ENCODE data around the gene GDPD5.
A peak's percentile ranks its signal among the peaks of the same experiment; 100 is the strongest.

GDPD5 gene

DNA sequence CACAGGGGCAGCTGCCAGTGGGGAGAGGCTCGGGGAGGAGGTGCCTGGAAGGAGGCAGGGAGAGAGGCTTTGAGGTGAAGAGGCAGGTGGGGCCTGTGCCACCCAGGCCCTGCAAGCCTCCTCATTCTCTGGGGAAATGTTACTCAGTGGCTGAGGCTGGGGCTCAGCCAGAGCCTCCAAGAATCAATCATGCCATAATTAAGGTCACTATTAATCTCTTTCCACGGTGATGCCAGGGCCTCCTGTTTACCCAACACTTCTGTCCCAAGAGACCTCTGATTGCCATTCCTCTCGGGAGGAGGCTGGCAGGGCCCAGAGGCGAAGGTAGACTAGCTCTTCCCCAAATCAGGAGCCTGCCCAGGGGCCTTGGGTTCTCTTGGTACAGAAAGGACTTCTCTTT is 38.4 kb downstream of the GDPD5 start:
- no peak for DNase-seq (ENCODE audit: low spot score)

DNA sequence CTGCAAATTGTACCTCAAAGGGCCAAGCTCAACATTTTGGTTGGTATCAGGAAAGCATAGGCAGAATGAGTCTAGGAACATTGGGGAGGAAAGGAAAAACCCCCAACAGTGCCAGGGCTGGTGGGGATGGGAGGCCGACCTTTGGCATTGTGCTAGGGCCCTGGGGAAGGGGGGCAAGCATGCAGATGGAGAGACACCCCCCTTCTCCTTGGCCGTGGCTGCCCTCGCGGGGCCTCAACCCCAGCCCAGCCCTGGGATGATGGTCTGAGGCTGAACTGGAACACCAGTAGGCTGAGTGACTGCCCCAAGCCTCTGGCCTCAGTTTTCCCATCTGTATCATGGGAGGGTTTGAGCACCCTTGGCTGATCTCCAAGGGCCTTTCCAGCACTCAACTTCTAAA is 40.0 kb downstream of the GDPD5 start:
- DNase-seq (ENCODE audit: low spot score), result no peak

GRCh38 chr11:75482931-75483469 is 42.7 kb downstream of the GDPD5 start:
- no peak for DNase-seq (ENCODE audit: low spot score)

DNA sequence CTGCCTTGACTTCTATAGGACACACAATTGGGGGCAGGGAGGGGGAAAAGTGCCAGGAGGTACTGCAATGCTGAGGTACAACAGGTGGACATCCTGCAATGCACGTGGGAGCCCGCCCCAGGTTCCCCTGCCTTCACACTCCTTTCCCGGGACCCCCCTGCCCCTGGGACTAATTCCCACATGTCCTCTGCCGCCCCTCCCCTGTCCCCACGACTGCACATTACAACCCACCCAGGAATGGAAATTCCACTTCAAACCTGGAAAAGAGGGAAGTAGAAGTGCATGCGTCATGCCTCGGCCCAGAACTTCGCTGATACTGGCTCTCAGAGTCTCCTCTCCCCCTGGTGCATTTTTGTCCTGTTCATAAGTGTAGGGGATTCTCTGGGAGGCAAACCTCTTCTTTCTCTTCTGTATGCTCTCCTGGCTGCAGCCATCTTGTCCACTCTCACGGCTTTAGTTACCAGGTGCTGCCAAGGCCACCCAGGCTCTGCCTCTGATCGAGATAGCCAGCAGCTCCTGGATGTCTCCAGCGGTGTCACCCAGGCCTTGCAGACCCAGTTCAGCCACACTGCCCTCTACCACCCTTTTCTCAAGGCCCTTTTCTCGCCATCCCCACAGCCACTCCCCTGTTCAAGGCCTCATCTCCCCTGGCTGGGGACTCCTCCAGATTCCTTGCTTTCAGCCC is 43.7 kb downstream of the GDPD5 start:
- no peak for DNase-seq (ENCODE audit: low spot score)

- no peak for DNase-seq (ENCODE audit: low spot score)
These were observed 44.4 kb downstream of the GDPD5 start for GRCh38 chr11:75481223-75481921.

DNA sequence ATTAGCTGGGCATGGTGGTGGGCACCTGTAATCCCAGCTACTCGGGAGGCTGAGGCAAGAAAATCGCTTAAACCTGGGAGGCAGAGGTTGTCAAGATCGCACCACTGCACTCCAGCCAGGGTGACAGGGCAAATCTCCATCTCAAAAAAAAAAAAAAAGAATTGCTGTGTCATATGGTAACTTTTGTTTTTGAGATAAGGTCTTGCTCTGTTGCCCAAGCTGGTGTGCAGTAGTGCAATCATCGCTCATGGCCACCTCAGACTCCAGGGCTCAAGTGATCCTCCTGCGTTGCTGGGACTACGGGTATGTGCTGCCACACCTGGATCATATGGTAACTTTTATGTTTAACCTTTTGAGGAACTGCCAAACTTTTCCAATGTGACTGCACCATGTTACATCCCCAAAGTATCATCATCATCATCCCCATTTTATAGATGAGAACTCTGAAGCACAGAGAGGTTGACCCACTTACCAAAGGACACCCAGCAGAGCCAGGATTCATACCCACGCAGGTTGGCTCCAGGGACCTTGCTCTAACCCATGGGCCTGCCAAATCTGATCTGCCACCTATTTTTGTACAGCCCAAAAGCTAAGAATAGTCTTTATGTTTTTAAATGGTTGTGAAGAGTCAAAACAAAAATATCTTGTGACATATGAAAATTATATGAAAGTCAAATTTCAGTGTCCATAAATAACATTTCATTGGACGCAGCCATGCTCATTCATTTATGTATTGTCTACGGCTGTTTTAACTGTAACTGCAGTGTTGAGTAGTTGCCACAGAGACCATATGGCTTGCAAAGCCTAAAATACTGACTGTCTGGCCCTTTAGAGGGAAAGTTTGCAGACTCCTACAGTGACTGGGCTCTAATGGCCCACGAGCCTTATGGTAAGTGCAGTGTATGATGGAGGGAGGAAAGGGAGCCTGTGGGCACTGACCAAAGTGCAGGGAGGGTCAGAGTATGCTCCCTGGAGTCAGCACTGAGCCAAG is 45.3 kb downstream of the GDPD5 start:
- peak; percentile 40 for DNase-seq (ENCODE audit: low spot score)

- no peak for DNase-seq (ENCODE audit: low spot score)
These were observed 46.1 kb downstream of the GDPD5 start for GRCh38 chr11:75479597-75480145.

DNA sequence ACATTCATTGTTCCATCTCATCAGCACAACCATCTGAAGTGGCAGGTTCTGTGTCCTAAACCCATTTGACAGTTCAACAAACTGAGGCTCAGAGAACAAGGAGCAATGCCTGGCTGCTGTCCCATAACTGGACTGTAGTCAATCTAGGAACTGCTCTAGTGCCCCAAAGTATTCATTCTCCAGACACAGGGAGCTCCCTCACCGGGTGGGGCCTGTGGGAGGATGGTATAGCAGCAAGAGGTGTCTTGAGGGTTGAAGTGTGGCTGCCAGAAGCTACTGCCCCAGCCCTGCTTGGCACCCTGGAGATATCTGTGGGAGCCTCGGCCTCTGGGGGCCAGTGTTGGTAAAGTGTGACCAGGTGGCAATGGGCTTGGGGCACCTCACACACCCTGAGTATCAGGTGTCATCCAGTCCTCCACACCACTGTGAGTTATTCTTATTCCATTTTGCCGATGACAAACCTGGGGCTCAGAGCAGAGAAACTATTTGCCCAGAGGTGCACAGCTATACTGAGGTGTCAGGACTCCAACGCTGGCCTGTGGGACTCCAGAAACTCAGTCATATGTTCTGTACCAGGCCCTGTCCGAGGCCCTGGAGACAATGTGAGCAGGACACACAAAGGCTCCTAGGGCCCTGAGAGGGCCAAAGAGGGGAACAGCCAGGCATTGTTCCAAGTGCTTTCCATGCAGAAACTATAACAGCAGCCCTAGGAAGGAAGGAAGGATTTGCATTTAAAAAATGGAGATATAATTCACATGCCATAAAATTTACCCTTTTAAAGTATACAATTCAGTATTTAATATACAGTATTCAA is 46.8 kb downstream of the GDPD5 start:
- DNase-seq (ENCODE audit: low spot score), result no peak

- DNase-seq (ENCODE audit: low spot score), result no peak
These were observed 48.2 kb downstream of the GDPD5 start for GRCh38 chr11:75477614-75477935.

DNA sequence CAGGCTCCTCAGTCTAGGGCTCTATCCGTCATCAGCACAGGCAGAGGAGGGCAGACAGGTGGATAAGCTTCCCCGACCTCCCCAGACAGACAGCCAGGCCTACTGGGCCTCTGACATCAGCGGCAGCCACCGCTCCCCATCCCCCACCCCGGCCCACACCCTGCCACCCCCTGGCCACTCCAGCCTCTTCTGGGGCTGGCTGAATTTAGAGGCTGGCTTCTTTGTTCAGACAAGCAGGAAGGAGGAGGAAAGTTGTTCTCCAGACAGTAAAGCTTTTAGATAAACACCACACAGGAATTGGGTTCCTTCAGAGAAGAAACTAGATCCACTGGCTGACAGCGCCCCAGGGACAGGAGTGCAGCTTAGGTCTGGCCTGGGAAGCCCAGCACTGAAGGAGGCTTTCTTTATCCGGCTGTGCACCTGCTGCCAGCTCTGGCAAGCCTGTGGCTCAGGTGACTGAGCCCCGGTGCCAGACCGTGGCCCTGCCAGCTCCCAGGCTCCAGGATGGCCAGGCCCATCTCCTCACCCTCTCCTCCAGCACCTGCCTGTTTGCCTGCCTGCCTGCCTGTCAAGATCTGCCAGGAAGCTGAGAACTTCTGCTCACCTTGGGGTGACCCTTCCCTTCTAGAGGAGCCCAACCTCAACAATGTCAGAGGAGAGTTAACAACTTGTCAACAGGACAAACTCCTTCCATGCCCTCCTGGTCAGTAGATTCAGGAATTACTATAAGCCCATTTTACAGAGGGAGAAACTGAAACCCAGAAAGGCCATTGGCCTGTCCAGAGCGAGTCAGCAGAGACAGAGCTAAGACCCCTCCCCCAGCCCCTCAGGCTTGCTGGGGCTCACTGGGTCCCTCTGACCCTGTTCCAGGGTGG is 48.8 kb downstream of the GDPD5 start:
- DNase-seq (ENCODE audit: low spot score), result no peak

DNA sequence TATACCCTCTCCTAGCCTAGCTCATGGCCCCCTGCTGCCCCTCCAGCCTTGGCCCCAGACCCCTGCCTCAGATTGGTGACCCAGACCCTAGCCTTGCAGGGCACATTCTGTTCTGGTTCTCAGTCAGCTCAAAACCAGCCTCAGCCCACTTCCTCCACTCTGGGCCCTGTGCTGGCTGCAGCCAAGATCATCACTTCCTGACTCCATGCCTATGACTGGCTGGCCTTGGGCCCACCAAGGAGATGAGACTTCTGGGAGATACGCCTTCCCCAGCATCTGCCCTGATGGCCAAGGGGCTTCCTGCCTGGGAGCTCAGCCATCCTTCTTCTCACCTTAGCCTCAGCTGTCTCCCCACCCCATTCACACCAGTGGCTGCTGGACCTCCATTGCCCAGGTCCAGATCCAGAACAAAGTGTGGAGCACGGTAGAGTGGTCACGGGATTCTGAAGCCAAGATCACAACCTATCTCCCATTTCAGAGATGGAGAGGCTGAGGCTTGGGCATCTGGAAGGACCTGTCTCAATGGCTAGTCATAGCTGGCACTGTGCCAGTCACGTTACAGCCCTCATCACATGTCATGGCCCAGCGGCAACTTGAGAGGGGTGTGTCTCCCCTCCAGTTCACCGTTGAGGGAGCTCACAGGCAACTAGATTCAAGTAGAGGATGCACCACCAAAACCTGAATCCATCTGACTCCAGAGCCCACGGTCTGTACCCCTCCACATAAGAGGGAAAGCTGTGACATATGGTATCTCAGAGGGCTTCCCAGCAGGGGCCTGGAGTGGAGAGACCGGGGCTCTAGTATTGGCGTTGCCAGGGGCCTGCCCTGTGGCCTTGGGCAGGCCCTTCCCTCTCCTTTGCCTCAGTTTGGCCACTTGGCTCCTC is 49.7 kb downstream of the GDPD5 start:
- DNase-seq (ENCODE audit: low spot score), result peak; percentile 80

DNA sequence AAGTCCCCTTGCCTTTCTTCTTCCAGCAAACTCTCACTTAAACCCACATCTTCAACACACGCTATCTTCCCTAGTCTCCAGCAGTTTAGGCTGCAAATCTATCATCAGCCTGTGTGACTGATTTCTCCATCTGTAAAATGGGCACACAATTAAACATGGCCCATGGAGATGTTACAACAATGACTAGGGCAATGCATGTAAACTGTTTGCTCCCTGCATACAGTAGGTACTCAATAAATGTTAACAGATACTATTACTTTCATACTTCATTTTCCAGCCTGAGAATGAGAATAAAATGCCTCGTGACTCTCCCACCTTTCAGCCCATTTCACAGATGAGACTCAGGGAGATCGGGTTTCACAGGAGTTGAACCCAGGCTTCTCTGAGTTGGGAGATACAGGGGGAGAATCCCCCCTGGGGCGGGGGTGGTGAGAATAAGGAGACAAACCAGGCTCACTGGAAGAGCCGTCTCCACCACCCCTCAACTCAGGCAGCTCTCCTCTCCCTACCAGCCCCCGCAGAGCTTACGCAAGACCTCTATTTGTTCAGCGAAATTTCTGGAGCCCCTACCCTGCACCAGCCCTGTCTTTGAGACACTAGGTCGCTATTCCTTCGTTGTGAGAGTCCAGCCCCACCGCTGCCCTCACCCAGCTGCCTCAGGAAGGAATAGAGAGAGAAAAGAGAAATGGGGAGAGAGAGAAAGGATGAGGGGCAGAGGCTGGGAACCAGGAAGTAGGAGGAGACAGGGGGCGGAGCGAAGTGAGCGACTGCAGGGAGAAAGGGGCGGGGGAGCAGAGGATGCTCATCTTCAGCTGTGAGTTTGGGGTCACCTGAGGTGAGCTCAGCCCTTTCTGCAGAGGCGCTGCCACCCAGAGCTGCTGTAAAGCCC is 50.6 kb downstream of the GDPD5 start:
- DNase-seq (ENCODE audit: low spot score), result no peak

GRCh38 chr11:75474240-75474639 is 51.5 kb downstream of the GDPD5 start:
- no peak for DNase-seq (ENCODE audit: low spot score)

- DNase-seq (ENCODE audit: low spot score), result no peak
These were observed 52.1 kb downstream of the GDPD5 start for GRCh38 chr11:75473684-75474083.

DNA sequence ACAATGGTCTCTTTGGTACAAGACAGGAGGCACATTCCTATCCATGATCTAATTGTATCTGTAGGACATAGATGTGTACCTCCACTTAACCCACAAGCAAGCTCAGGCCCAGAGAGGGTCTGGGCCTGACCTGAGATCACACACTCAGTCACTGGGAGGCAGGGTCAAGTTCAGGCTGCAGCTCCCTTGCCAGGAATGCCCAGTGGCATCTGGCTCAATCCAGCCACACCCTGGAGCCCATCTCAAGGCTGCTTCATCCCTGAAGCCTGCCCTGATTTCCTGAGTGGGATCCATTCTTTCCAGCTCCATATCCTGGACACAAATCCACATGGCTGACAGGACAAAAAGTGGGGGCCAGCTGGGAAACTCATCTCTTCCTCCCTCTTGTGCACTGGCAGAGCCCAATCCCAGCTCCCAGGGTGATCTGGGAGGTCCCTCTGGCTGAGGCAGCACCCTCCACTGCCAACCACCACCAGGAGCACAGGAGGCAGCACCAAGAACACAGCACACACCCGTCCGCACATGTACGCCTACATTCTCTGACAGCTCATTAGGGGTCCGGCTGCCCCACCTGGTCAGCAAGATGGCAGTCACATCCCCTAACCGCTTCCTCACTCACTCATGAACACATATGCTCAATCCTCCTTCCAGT is 53.5 kb downstream of the GDPD5 start:
- DNase-seq (ENCODE audit: low spot score), result no peak

GRCh38 chr11:75471176-75471973 is 54.4 kb downstream of the GDPD5 start:
- no peak for DNase-seq (ENCODE audit: low spot score)

Measured in hematopoietic multipotent progenitor cell treated with erythropoietin and hydrocortisone succinate and interleukin-3 and kit ligand, for 17 days (in vitro differentiated cells).